ENCODE data around the gene TOLLIP.

The TOLLIP gene

GRCh38 chr11:1317432-1317831 is 8.0 kb upstream of the TOLLIP start:
- H3K4me3 ChIP-seq (ENCODE audit: insufficient read depth, low read depth, low read length, poor library complexity, severe bottlenecking) = no peak overlapping the region
- H3K27me3 ChIP-seq (replicated peaks; ENCODE audit: control insufficient read depth, insufficient read depth, low read length, poor library complexity, severe bottlenecking) = peaks cover 5% of the 10 kb centered on the region
- H3K27ac ChIP-seq (ENCODE audit: insufficient read depth, low read length, poor library complexity, severe bottlenecking) = no peak overlapping the region
- no peak for DNase-seq
- no peaks in the 10 kb centered on the region for H3K9me3 ChIP-seq (ENCODE audit: control insufficient read depth, low read length)
- no peaks in the 10 kb centered on the region for H3K36me3 ChIP-seq (ENCODE audit: control insufficient read depth, insufficient read depth, low read length)
- no peaks in the 10 kb centered on the region for H3K4me1 ChIP-seq (ENCODE audit: control insufficient read depth, insufficient read depth, low read length, poor library complexity, severe bottlenecking)

GRCh38 chr11:1310772-1311468 is 1.5 kb upstream of the TOLLIP start:
- H3K27me3 ChIP-seq (replicated peaks; ENCODE audit: control insufficient read depth, insufficient read depth, low read length, poor library complexity, severe bottlenecking) = no peaks in the 10 kb centered on the region
- DNase-seq = peak in 2 of 3 donors; percentile 21 to 25
- no peaks in the 10 kb centered on the region for H3K9me3 ChIP-seq (ENCODE audit: control insufficient read depth, low read length)
- no peaks in the 10 kb centered on the region for H3K36me3 ChIP-seq (ENCODE audit: control insufficient read depth, insufficient read depth, low read length)
- no peak overlapping the region for H3K4me3 ChIP-seq (ENCODE audit: insufficient read depth, low read depth, low read length, poor library complexity, severe bottlenecking)
- peaks cover 29% of the 10 kb centered on the region for H3K4me1 ChIP-seq (ENCODE audit: control insufficient read depth, insufficient read depth, low read length, poor library complexity, severe bottlenecking)
- H3K27ac ChIP-seq (ENCODE audit: insufficient read depth, low read length, poor library complexity, severe bottlenecking) = peak overlapping the region; percentile 87

- Histone ChIP-seq H3K36me3 (ENCODE audit: control insufficient read depth, insufficient read depth, low read length) (no peaks in the 10 kb centered on the region), H3K4me3 (ENCODE audit: insufficient read depth, low read depth, low read length, poor library complexity, severe bottlenecking) (peak overlapping the region; percentile 67), H3K9me3 (ENCODE audit: control insufficient read depth, low read length) (no peaks in the 10 kb centered on the region), H3K27me3 (replicated peaks; ENCODE audit: control insufficient read depth, insufficient read depth, low read length, poor library complexity, severe bottlenecking) (no peaks in the 10 kb centered on the region), H3K4me1 (ENCODE audit: control insufficient read depth, insufficient read depth, low read length, poor library complexity, severe bottlenecking) (peaks cover 29% of the 10 kb centered on the region), H3K27ac (ENCODE audit: insufficient read depth, low read length, poor library complexity, severe bottlenecking) (peak overlapping the region; percentile 87)
- no peak for DNase-seq
Measured at GRCh38 chr11:1310318-1310687, 871 bp upstream of the TOLLIP start.

- Histone ChIP-seq H3K36me3 (ENCODE audit: control insufficient read depth, insufficient read depth, low read length) (no peaks in the 10 kb centered on the region), H3K4me1 (ENCODE audit: control insufficient read depth, insufficient read depth, low read length, poor library complexity, severe bottlenecking) (peaks cover 29% of the 10 kb centered on the region), H3K27me3 (replicated peaks; ENCODE audit: control insufficient read depth, insufficient read depth, low read length, poor library complexity, severe bottlenecking) (no peaks in the 10 kb centered on the region), H3K4me3 (ENCODE audit: insufficient read depth, low read depth, low read length, poor library complexity, severe bottlenecking) (peak overlapping the region; percentile 61), H3K9me3 (ENCODE audit: control insufficient read depth, low read length) (no peaks in the 10 kb centered on the region), H3K27ac (ENCODE audit: insufficient read depth, low read length, poor library complexity, severe bottlenecking) (peak overlapping the region; percentile 68)
- DNase-seq = peak in 2 of 3 donors; percentile 13
Measured at GRCh38 chr11:1308743-1309497, 512 bp downstream of the TOLLIP start.

GRCh38 chr11:1307998-1308742 is 1.3 kb downstream of the TOLLIP start:
- H3K4me1 ChIP-seq (ENCODE audit: control insufficient read depth, insufficient read depth, low read length, poor library complexity, severe bottlenecking) = peaks cover 29% of the 10 kb centered on the region
- DNase-seq = no peak
- H3K9me3 ChIP-seq (ENCODE audit: control insufficient read depth, low read length) = no peaks in the 10 kb centered on the region
- H3K27ac ChIP-seq (ENCODE audit: insufficient read depth, low read length, poor library complexity, severe bottlenecking) = peak overlapping the region; percentile 68
- no peaks in the 10 kb centered on the region for H3K36me3 ChIP-seq (ENCODE audit: control insufficient read depth, insufficient read depth, low read length)
- H3K27me3 ChIP-seq (replicated peaks; ENCODE audit: control insufficient read depth, insufficient read depth, low read length, poor library complexity, severe bottlenecking) = no peaks in the 10 kb centered on the region
- peak overlapping the region; percentile 61 for H3K4me3 ChIP-seq (ENCODE audit: insufficient read depth, low read depth, low read length, poor library complexity, severe bottlenecking)

GRCh38 chr11:1307163-1307870 is 2.1 kb downstream of the TOLLIP start:
- no peak for DNase-seq
- H3K9me3 ChIP-seq (ENCODE audit: control insufficient read depth, low read length) = no peaks in the 10 kb centered on the region
- H3K4me3 ChIP-seq (ENCODE audit: insufficient read depth, low read depth, low read length, poor library complexity, severe bottlenecking) = no peak overlapping the region
- no peaks in the 10 kb centered on the region for H3K36me3 ChIP-seq (ENCODE audit: control insufficient read depth, insufficient read depth, low read length)
- H3K27ac ChIP-seq (ENCODE audit: insufficient read depth, low read length, poor library complexity, severe bottlenecking) = no peak overlapping the region
- H3K27me3 ChIP-seq (replicated peaks; ENCODE audit: control insufficient read depth, insufficient read depth, low read length, poor library complexity, severe bottlenecking) = no peaks in the 10 kb centered on the region
- peaks cover 29% of the 10 kb centered on the region for H3K4me1 ChIP-seq (ENCODE audit: control insufficient read depth, insufficient read depth, low read length, poor library complexity, severe bottlenecking)

GRCh38 chr11:1306186-1307162 is 3.0 kb downstream of the TOLLIP start:
- no peak for DNase-seq
- Histone ChIP-seq H3K4me1 (ENCODE audit: control insufficient read depth, insufficient read depth, low read length, poor library complexity, severe bottlenecking) (peaks cover 29% of the 10 kb centered on the region), H3K4me3 (ENCODE audit: insufficient read depth, low read depth, low read length, poor library complexity, severe bottlenecking) (no peak overlapping the region), H3K27ac (ENCODE audit: insufficient read depth, low read length, poor library complexity, severe bottlenecking) (no peak overlapping the region), H3K36me3 (ENCODE audit: control insufficient read depth, insufficient read depth, low read length) (no peaks in the 10 kb centered on the region), H3K9me3 (ENCODE audit: control insufficient read depth, low read length) (no peaks in the 10 kb centered on the region), H3K27me3 (replicated peaks; ENCODE audit: control insufficient read depth, insufficient read depth, low read length, poor library complexity, severe bottlenecking) (no peaks in the 10 kb centered on the region)

GRCh38 chr11:1305501-1306056 is 3.9 kb downstream of the TOLLIP start:
- H3K36me3 ChIP-seq (ENCODE audit: control insufficient read depth, insufficient read depth, low read length) = no peaks in the 10 kb centered on the region
- no peak for DNase-seq
- H3K9me3 ChIP-seq (ENCODE audit: control insufficient read depth, low read length) = no peaks in the 10 kb centered on the region
- no peaks in the 10 kb centered on the region for H3K27me3 ChIP-seq (replicated peaks; ENCODE audit: control insufficient read depth, insufficient read depth, low read length, poor library complexity, severe bottlenecking)
- H3K4me3 ChIP-seq (ENCODE audit: insufficient read depth, low read depth, low read length, poor library complexity, severe bottlenecking) = no peak overlapping the region
- H3K27ac ChIP-seq (ENCODE audit: insufficient read depth, low read length, poor library complexity, severe bottlenecking) = no peak overlapping the region
- H3K4me1 ChIP-seq (ENCODE audit: control insufficient read depth, insufficient read depth, low read length, poor library complexity, severe bottlenecking) = peaks cover 28% of the 10 kb centered on the region

- Histone ChIP-seq H3K9me3 (ENCODE audit: control insufficient read depth, low read length) (no peaks in the 10 kb centered on the region), H3K27me3 (replicated peaks; ENCODE audit: control insufficient read depth, insufficient read depth, low read length, poor library complexity, severe bottlenecking) (no peaks in the 10 kb centered on the region), H3K4me3 (ENCODE audit: insufficient read depth, low read depth, low read length, poor library complexity, severe bottlenecking) (no peak overlapping the region), H3K4me1 (ENCODE audit: control insufficient read depth, insufficient read depth, low read length, poor library complexity, severe bottlenecking) (peaks cover 23% of the 10 kb centered on the region), H3K27ac (ENCODE audit: insufficient read depth, low read length, poor library complexity, severe bottlenecking) (no peak overlapping the region), H3K36me3 (ENCODE audit: control insufficient read depth, insufficient read depth, low read length) (no peaks in the 10 kb centered on the region)
- DNase-seq = no peak
Measured at GRCh38 chr11:1305063-1305495, 4.4 kb downstream of the TOLLIP start.
